ENCODE measurements around the gene FAM240A. TPM values are rescaled to one million over a fixed set of nuclear protein-coding genes. Genes with fewer than 3 reads are reported as not detected.

Gene FAM240A
- total RNA-seq, 4 donors from 2014 or later: 0.64 TPM; not detected in 3

DNA sequence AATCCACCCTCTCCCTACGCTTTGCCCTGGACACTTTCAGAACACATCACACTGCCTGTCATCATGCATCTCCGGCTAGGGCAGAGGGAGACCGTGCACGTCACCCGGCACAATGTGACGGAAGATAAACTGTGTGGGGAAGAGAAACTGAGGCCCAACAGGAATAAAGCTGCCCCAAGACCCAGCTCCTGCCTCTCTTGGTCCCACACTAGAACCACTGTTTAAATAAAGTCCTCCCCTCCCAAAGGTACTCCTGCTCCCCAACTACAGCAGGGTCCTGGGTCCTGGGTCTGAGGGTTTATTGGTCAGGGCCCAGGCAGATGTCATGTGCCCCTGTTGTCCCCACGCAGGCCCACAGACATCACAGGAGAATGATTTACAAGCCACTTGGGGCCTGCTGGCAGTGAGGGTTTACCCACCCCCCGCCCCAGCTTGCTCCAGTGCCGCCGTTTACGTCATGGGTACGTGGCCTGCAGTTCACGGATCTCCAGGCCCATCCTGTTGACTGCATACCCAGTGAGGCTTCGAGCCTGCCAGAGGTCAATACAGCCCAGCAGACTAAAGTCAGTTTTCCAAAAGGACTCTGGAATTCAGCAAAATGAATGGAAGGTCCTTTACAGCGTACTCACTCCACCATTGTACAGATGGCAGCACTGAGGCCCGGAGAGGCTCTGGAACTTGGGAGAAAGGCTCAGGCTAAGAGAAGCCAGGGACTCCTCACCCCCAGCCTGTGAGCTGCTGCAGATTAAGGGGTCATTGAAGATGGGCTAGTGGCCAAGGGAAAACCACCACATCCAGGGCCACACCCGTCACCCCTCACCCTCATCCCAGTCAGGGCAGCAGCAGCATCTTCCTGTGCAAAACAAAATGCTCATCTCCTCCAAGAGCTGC lies 57.9 kb downstream of the FAM240A start:
- no peaks in the 10 kb centered on the region for H3K9me3 ChIP-seq
- no peak for TF ChIP-seq POLR2AphosphoS5 (IDR thresholded peaks at IDR 0.05)
- no peak for TF ChIP-seq EP300 (IDR thresholded peaks at IDR 0.05)
- TF ChIP-seq CTCF (IDR thresholded peaks at IDR 0.05): no peak
- no peak for TF ChIP-seq POLR2A (IDR thresholded peaks at IDR 0.05)
- peak; percentile 47 to 54 for DNase-seq (ENCODE audit: low spot score in 2 of 2)
- 80% methylated on average over 9 of the region's 17 CpGs for WGBS
- no peaks in the 10 kb centered on the region for H3K27me3 ChIP-seq
- H3K36me3 ChIP-seq: peaks cover 33% of the 10 kb centered on the region
- H3K4me1 ChIP-seq: peaks cover 4% of the 10 kb centered on the region
- no peak overlapping the region for H3K27ac ChIP-seq
- no peak overlapping the region for H3K4me3 ChIP-seq

GRCh38 chr3:46670891-46671427 lies 58.6 kb downstream of the FAM240A start:
- DNase-seq (ENCODE audit: low spot score in 2 of 2): peak; percentile 52 to 58
- WGBS: 100% methylated on average over 1 of the region's 4 CpGs
- H3K27me3 ChIP-seq: no peaks in the 10 kb centered on the region
- H3K4me1 ChIP-seq: peaks cover 4% of the 10 kb centered on the region
- TF ChIP-seq POLR2AphosphoS5 (IDR thresholded peaks at IDR 0.05) (no peak), POLR2A (IDR thresholded peaks at IDR 0.05) (no peak), CTCF (IDR thresholded peaks at IDR 0.05) (no peak), EP300 (IDR thresholded peaks at IDR 0.05) (no peak)
- no peak overlapping the region for H3K27ac ChIP-seq
- no peak overlapping the region for H3K4me3 ChIP-seq
- H3K36me3 ChIP-seq: peaks cover 36% of the 10 kb centered on the region
- no peaks in the 10 kb centered on the region for H3K9me3 ChIP-seq

- H3K4me1 ChIP-seq: no peaks in the 10 kb centered on the region
- no peak overlapping the region for H3K4me3 ChIP-seq
- H3K36me3 ChIP-seq: peaks cover 43% of the 10 kb centered on the region
- H3K27ac ChIP-seq: no peak overlapping the region
- no peaks in the 10 kb centered on the region for H3K9me3 ChIP-seq
- peak; percentile 54 to 74 for DNase-seq (ENCODE audit: low spot score in 2 of 2)
- no peaks in the 10 kb centered on the region for H3K27me3 ChIP-seq
- TF ChIP-seq POLR2AphosphoS5 (IDR thresholded peaks at IDR 0.05) (no peak), POLR2A (IDR thresholded peaks at IDR 0.05) (no peak), CTCF (IDR thresholded peaks at IDR 0.05) (no peak), EP300 (IDR thresholded peaks at IDR 0.05) (no peak)
- WGBS: 92% methylated on average over 20 of the region's 25 CpGs
These were observed 59.4 kb downstream of the FAM240A start for GRCh38 chr3:46671541-46672348.

- Histone ChIP-seq H3K4me3 (no peak overlapping the region), H3K36me3 (peaks cover 44% of the 10 kb centered on the region), H3K9me3 (no peaks in the 10 kb centered on the region), H3K27ac (no peak overlapping the region), H3K4me1 (no peaks in the 10 kb centered on the region), H3K27me3 (no peaks in the 10 kb centered on the region)
- TF ChIP-seq CTCF (IDR thresholded peaks at IDR 0.05) (no peak), POLR2A (IDR thresholded peaks at IDR 0.05) (no peak), EP300 (IDR thresholded peaks at IDR 0.05) (no peak), POLR2AphosphoS5 (IDR thresholded peaks at IDR 0.05) (no peak)
- WGBS: 78% methylated on average over 6 of the region's 6 CpGs
- DNase-seq (ENCODE audit: low spot score in 2 of 2): peak in 1 of 2 donors; percentile 58
These were observed 60.0 kb downstream of the FAM240A start for GRCh38 chr3:46672349-46672695.
